GM21723 (cell line): ENCODE measurements around the gene RO60.

Experiments
- ATAC-seq: cut with Tn5 transposase; IDR thresholded peaks from one replicate; pipeline ENCODE4 v1.9.1; 2021; ENCODE audit warnings: mild to moderate bottlenecking, moderate library complexity; ENCODE audit not compliant: unreplicated experiment

Gene RO60

DNA sequence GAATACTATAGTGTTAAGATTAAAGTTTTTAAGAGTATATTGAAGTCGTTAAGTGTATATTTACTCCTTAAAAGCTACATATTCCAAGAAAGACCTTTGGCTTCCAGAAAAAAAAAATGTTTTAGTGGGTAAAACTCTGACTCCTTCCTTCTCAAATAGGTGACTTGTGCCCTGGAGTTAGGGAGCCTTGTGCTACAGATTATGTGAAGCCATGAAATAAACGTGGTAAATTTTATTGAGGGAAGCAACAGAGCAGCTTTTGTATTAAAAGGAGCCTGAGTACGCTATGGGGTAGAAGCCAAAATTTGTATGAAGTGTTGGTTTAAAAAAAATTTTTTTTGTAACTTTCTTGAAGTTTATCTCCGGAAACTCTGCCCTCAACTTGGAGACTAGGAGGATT lies 994 bp downstream of the RO60 start:
- no peak for ATAC-seq

DNA sequence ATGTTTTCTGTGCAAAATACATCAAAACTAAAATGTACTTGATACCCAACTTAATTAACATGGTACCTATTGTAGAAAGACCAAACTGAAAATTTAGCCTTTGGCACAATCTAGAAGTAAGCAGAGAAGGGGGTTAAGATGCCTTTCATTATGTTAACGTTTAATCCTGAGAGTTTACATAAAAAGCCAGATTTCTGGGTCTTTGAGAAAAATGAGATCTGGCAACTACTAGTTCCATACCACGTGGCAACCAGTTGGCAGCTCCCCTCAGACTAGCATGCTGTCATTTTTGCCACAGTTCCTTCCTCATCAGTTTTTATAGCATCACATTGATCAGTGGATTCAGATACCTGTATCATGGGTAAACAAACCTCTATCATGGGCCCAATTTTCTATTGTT lies 1.5 kb downstream of the RO60 start:
- ATAC-seq: no peak

- no peak for ATAC-seq
These were observed 3.5 kb downstream of the RO60 start for GRCh38 chr1:193062698-193063463.

- ATAC-seq: no peak
These were observed 6.5 kb downstream of the RO60 start for GRCh38 chr1:193065954-193066353.

GRCh38 chr1:193066606-193067005 lies 7.2 kb downstream of the RO60 start:
- peak; percentile 26 for ATAC-seq

DNA sequence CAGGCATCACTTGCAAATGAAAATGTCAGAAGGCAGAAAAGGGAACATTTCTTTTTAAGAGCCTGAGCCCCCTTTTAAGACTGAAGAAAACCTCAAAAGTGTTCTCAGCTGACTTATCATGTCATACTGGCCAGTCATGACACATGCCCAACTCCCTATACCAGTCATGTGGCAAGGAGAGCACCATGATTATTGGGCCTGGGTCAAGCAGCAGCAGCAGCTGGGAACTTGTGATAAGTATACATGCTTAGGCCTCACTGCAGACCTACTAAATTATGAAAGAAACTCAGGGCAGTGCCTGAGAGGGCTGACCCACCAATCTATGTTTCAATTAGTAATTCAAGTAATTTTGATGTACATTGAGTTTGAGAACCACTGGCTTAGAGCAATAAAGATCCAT lies 8.6 kb downstream of the RO60 start:
- no peak for ATAC-seq

DNA sequence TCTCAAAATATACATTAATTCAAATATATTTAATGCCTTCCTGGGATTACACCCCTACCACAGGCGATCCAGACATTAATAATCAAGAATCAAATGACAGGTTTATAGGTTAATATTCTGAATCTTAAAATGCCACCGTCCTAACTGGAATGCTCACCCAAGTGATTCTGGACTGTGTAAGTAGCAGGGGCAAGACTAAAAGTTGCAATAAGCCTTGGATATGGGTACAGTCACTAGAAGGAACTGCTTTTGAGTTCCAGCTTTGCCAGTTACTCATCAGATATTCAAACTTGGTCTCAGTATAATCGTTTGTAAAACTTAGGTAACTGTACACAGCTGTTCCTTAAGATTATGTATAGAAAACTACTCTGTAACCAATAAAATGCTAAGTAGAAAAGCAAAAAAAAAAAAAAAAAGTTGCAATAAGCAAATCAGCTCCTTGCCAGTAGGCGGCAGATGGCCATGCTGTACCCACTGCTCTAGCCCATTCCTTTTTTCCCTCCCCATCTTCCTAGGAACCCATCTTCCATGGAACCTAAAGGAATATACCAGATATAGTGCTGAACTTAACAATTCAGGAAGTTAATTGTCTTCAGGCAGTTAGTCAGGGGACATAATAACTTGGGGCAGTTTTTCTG lies 10.5 kb downstream of the RO60 start:
- ATAC-seq: no peak

GRCh38 chr1:193070386-193070753 lies 11.0 kb downstream of the RO60 start:
- ATAC-seq: peak; percentile 45

DNA sequence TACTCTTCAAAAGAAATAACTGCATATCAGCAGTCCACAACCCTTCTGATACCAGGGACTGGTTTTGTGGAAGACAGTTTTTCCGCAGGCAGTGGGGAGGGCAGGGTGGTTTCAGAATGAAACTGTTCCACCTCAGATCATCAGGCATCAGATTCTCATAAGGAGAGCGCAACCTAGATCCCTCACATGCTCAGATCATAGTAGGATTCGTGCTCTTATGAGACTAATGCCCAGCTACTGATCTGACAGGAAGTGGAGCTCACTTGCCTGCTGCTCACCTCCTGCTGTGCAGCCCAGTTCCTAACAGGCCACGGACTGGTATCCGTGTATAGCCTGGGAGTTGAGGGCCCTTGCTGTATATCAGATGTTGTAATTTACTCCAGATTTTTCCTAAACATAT lies 11.5 kb downstream of the RO60 start:
- peak; percentile 53 for ATAC-seq

DNA sequence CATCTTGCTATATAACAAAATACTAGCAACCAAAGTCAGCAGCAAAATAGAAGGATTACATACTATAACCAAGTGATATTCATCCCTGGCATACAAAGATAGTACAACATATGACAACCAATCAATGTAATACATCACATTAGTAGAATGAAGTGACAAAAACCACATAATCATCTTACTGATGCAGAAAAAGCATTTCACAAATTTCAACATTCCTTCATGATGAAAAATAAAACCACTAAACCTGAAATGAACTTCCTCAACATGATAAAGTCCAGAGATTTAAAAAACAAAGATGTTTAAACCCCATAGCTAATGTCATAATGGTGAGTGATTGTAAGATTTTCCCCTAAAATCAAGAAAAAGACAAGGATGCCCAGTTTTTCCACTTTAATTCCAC lies 18.6 kb downstream of the RO60 start:
- ATAC-seq: no peak

DNA sequence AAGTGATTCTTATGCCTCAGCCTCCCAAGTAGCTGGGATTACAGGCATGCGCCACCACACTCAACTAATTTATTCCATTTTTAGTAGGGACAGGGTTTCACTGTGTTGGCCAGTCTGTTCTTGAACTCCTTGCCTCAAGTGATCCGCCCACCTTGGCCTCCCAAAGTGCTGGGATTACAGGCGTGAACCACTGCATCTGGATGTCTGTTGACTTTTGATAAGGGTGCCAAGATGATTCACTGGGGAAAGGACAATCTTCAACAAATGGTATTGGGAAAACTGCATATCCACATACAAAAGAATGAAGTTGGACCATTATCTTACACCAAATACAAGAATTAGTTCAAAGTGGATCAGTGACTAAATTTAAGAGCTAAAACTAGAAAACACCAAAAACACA lies 19.8 kb downstream of the RO60 start:
- ATAC-seq: no peak

- peak; percentile 96 for ATAC-seq
These were observed 24.1 kb downstream of the RO60 start for GRCh38 chr1:193083365-193084088.

GRCh38 chr1:193085263-193085662 lies 25.9 kb downstream of the RO60 start:
- no peak for ATAC-seq

- no peak for ATAC-seq
These were observed 26.9 kb downstream of the RO60 start for GRCh38 chr1:193086342-193086741.

DNA sequence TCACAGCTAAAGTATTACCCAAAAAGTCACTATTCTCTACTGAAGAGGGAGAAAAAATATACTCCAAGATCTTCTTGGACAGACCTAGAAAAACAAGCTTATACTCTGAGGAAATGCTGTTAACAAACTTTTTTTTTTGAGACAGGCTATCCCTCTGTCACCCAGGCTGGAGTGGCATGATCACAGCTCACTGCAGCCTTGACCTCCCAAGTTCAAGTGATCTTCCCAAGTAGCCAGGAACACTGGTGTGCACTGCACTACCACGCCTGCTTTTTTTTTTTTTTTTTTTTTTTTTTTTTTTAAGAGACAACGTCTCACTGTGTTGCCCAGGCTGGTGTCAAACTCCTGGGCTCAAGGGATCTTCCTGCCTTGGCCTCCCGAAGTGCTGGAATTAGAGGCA lies 28.5 kb downstream of the RO60 start:
- ATAC-seq: no peak

GRCh38 chr1:193090865-193091264 lies 31.5 kb downstream of the RO60 start:
- ATAC-seq: no peak

DNA sequence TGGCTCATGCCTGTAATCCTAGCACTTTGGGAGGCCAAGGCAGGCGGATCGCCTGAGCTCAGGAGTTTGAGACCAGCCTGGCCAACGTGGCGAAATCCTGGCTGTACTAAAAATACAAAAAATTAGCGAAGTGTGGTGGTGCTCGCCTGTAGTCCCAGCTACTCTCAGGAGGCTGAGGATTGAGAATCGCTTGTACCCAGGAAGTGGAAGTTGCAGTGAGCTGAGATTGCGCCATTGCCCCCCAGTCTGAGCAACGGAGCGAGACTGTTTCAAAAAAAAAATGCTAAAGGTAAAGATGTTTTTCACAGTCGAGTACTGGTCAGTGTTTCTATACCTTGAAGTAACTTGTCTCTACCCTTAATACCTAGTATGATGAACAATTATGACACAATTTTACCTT lies 34.7 kb downstream of the RO60 start:
- ATAC-seq: no peak

- no peak for ATAC-seq
These were observed 43.2 kb downstream of the RO60 start for GRCh38 chr1:193102662-193103061.

GRCh38 chr1:193103759-193104501 lies 44.5 kb downstream of the RO60 start:
- ATAC-seq: peak; percentile 1

- ATAC-seq: peak; percentile 41
These were observed 45.1 kb downstream of the RO60 start for GRCh38 chr1:193104502-193104906.
